SK-N-MC (cell line): ENCODE results near the gene RPS16.

Source experiments
- EZH2 ChIP-seq: fragments of 200-600 bp; sonication (generic); IDR thresholded peaks from one replicate; pipeline ENCODE4 v1.6.1; 2017; ENCODE audit warnings: antibody characterized with exemption
- FOXP2 ChIP-seq: optimal IDR thresholded peaks from 2 replicates; pipeline ENCODE3; 2011; ENCODE audit warnings: mild to moderate bottlenecking, moderate library complexity; ENCODE audit not compliant: insufficient read depth; ENCODE audit errors: extremely low read length, control extremely low read depth
- POLR2AphosphoS5 ChIP-seq: IDR thresholded peaks from 2 replicates; pipeline ENCODE4 v1.6.1; 2012; ENCODE audit warnings: mild to moderate bottlenecking, low read depth, low read length, borderline replicate concordance

DNA sequence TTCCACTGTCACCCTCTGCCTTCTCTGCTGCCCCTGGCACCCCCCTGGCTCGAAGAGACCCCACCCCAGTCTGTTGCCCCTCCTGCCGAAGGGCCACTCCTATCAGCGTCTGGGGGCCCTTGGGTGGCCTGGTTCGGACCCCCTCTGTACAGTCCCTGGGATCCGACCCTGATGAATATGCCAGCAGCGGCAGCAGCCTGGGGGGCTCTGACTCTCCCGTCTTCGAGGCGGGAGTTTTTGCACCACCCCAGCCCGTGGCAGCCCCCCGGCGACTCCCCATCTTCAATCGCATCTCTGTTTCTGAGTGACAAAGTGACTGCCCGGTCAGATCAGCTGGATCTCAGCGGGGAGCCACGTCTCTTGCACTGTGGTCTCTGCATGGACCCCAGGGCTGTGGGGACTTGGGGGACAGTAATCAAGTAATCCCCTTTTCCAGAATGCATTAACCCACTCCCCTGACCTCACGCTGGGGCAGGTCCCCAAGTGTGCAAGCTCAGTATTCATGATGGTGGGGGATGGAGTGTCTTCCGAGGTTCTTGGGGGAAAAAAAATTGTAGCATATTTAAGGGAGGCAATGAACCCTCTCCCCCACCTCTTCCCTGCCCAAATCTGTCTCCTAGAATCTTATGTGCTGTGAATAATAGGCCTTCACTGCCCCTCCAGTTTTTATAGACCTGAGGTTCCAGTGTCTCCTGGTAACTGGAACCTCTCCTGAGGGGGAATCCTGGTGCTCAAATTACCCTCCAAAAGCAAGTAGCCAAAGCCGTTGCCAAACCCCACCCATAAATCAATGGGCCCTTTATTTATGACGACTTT is 27.1 kb downstream of the RPS16 start:
- no peak for TF ChIP-seq POLR2AphosphoS5
- TF ChIP-seq FOXP2 = no peak
- no peak for TF ChIP-seq EZH2
